ENCODE data around the gene BCAP29. TPM values are rescaled to one million over a fixed set of nuclear protein-coding genes. Genes with fewer than 3 reads are reported as not detected.

Gene BCAP29
- total and polyA plus RNA-seq, 5 donors from 2014 or later, result 15.5 to 47.4 (median 32.6) TPM

GRCh38 chr7:107597582-107597916 is 17.5 kb downstream of the BCAP29 start:
- no peak overlapping the region for H3K27ac Mint-ChIP-seq
- H3K4me3 Mint-ChIP-seq, result no peak overlapping the region
- peaks cover 0 to 4% (median 0%) of the 10 kb centered on the region in 4 donors for H3K4me1 Mint-ChIP-seq
- H3K9me3 Mint-ChIP-seq, result no peaks in the 10 kb centered on the region
- no peak for DNase-seq
- Histone ChIP-seq H3K4me3 (ENCODE audit: low read depth, low read length) (no peak overlapping the region), H3K9me3 (ENCODE audit: control insufficient read depth in 2 of 2, low read length in 2 of 2) (no peaks in the 10 kb centered on the region), H3K36me3 (ENCODE audit: control insufficient read depth, insufficient read depth, low read length) (peaks cover 32% of the 10 kb centered on the region), H3K27ac (ENCODE audit: insufficient read depth, low read length, poor library complexity, severe bottlenecking) (no peak overlapping the region), H3K27me3 (ENCODE audit: control insufficient read depth, insufficient read depth, low read length) (no peaks in the 10 kb centered on the region), H3K4me1 (ENCODE audit: control insufficient read depth, insufficient read depth, low read length, poor library complexity, severe bottlenecking) (no peaks in the 10 kb centered on the region)
- H3K27me3 Mint-ChIP-seq, result no peaks in the 10 kb centered on the region
- ATAC-seq (ENCODE audit: low read depth in 2 of 2), result no peak
- peaks cover 37% of the 10 kb centered on the region for H3K36me3 Mint-ChIP-seq

- Mint-ChIP-seq H3K27ac (no peak overlapping the region), H3K36me3 (peaks cover 37% of the 10 kb centered on the region), H3K27me3 (no peaks in the 10 kb centered on the region), H3K9me3 (no peaks in the 10 kb centered on the region), H3K4me1 (peaks cover 0 to 4% (median 0%) of the 10 kb centered on the region in 4 donors), H3K4me3 (no peak overlapping the region)
- no peaks in the 10 kb centered on the region for H3K9me3 ChIP-seq (ENCODE audit: control insufficient read depth in 2 of 2, low read length in 2 of 2)
- H3K27me3 ChIP-seq (ENCODE audit: control insufficient read depth, insufficient read depth, low read length), result no peaks in the 10 kb centered on the region
- H3K4me3 ChIP-seq (ENCODE audit: low read depth, low read length), result no peak overlapping the region
- no peak overlapping the region for H3K27ac ChIP-seq (ENCODE audit: insufficient read depth, low read length, poor library complexity, severe bottlenecking)
- peaks cover 32% of the 10 kb centered on the region for H3K36me3 ChIP-seq (ENCODE audit: control insufficient read depth, insufficient read depth, low read length)
- DNase-seq (no peak), ATAC-seq (ENCODE audit: low read depth in 2 of 2) (no peak)
- no peaks in the 10 kb centered on the region for H3K4me1 ChIP-seq (ENCODE audit: control insufficient read depth, insufficient read depth, low read length, poor library complexity, severe bottlenecking)
Observed at GRCh38 chr7:107597953-107598352, 17.9 kb downstream of the BCAP29 start.

- Mint-ChIP-seq H3K4me1 (peaks cover 0 to 4% (median 0%) of the 10 kb centered on the region in 4 donors), H3K27me3 (no peaks in the 10 kb centered on the region), H3K9me3 (no peaks in the 10 kb centered on the region), H3K4me3 (no peak overlapping the region), H3K36me3 (peaks cover 33% of the 10 kb centered on the region), H3K27ac (no peak overlapping the region)
- H3K27ac ChIP-seq (ENCODE audit: insufficient read depth, low read length, poor library complexity, severe bottlenecking), result no peak overlapping the region
- no peaks in the 10 kb centered on the region for H3K9me3 ChIP-seq (ENCODE audit: control insufficient read depth in 2 of 2, low read length in 2 of 2)
- ATAC-seq (ENCODE audit: low read depth in 2 of 2) (no peak), DNase-seq (no peak)
- no peak overlapping the region for H3K4me3 ChIP-seq (ENCODE audit: low read depth, low read length)
- H3K4me1 ChIP-seq (ENCODE audit: control insufficient read depth, insufficient read depth, low read length, poor library complexity, severe bottlenecking), result no peaks in the 10 kb centered on the region
- H3K36me3 ChIP-seq (ENCODE audit: control insufficient read depth, insufficient read depth, low read length), result peaks cover 28% of the 10 kb centered on the region
- H3K27me3 ChIP-seq (ENCODE audit: control insufficient read depth, insufficient read depth, low read length), result no peaks in the 10 kb centered on the region
Observed at GRCh38 chr7:107599262-107599661, 19.2 kb downstream of the BCAP29 start.

GRCh38 chr7:107600816-107601215 is 20.8 kb downstream of the BCAP29 start:
- Histone ChIP-seq H3K4me1 (ENCODE audit: control insufficient read depth, insufficient read depth, low read length, poor library complexity, severe bottlenecking) (no peaks in the 10 kb centered on the region), H3K27me3 (ENCODE audit: control insufficient read depth, insufficient read depth, low read length) (no peaks in the 10 kb centered on the region), H3K9me3 (ENCODE audit: control insufficient read depth in 2 of 2, low read length in 2 of 2) (no peaks in the 10 kb centered on the region), H3K36me3 (ENCODE audit: control insufficient read depth, insufficient read depth, low read length) (peaks cover 21% of the 10 kb centered on the region), H3K27ac (ENCODE audit: insufficient read depth, low read length, poor library complexity, severe bottlenecking) (no peak overlapping the region), H3K4me3 (ENCODE audit: low read depth, low read length) (no peak overlapping the region)
- no peaks in the 10 kb centered on the region for H3K27me3 Mint-ChIP-seq
- DNase-seq (no peak), ATAC-seq (ENCODE audit: low read depth in 2 of 2) (no peak)
- peaks cover 0 to 4% (median 0%) of the 10 kb centered on the region in 4 donors for H3K4me1 Mint-ChIP-seq
- H3K9me3 Mint-ChIP-seq, result no peaks in the 10 kb centered on the region
- no peak overlapping the region for H3K27ac Mint-ChIP-seq
- peaks cover 22% of the 10 kb centered on the region for H3K36me3 Mint-ChIP-seq
- no peak overlapping the region for H3K4me3 Mint-ChIP-seq

- H3K4me3 Mint-ChIP-seq, result no peak overlapping the region
- peaks cover 29% of the 10 kb centered on the region for H3K36me3 Mint-ChIP-seq
- H3K27me3 ChIP-seq (ENCODE audit: control insufficient read depth, insufficient read depth, low read length), result no peaks in the 10 kb centered on the region
- H3K36me3 ChIP-seq (ENCODE audit: control insufficient read depth, insufficient read depth, low read length), result peaks cover 13% of the 10 kb centered on the region
- no peak for DNase-seq
- no peak overlapping the region for H3K27ac ChIP-seq (ENCODE audit: insufficient read depth, low read length, poor library complexity, severe bottlenecking)
- H3K27me3 Mint-ChIP-seq, result no peaks in the 10 kb centered on the region
- H3K27ac Mint-ChIP-seq, result no peak overlapping the region
- ATAC-seq (ENCODE audit: low read depth in 2 of 2), result no peak
- no peaks in the 10 kb centered on the region for H3K9me3 ChIP-seq (ENCODE audit: control insufficient read depth in 2 of 2, low read length in 2 of 2)
- no peak overlapping the region for H3K4me3 ChIP-seq (ENCODE audit: low read depth, low read length)
- H3K4me1 ChIP-seq (ENCODE audit: control insufficient read depth, insufficient read depth, low read length, poor library complexity, severe bottlenecking), result no peaks in the 10 kb centered on the region
- no peaks in the 10 kb centered on the region for H3K9me3 Mint-ChIP-seq
- no peaks in the 10 kb centered on the region for H3K4me1 Mint-ChIP-seq
Observed at GRCh38 chr7:107605218-107605815, 25.3 kb downstream of the BCAP29 start.

GRCh38 chr7:107606303-107606702 is 26.3 kb downstream of the BCAP29 start:
- DNase-seq, result no peak
- H3K36me3 ChIP-seq (ENCODE audit: control insufficient read depth, insufficient read depth, low read length), result peaks cover 5% of the 10 kb centered on the region
- Mint-ChIP-seq H3K9me3 (no peaks in the 10 kb centered on the region), H3K4me1 (no peaks in the 10 kb centered on the region), H3K27me3 (no peaks in the 10 kb centered on the region), H3K36me3 (peaks cover 21% of the 10 kb centered on the region), H3K4me3 (no peak overlapping the region), H3K27ac (no peak overlapping the region)
- H3K4me3 ChIP-seq (ENCODE audit: low read depth, low read length), result no peak overlapping the region
- H3K4me1 ChIP-seq (ENCODE audit: control insufficient read depth, insufficient read depth, low read length, poor library complexity, severe bottlenecking), result no peaks in the 10 kb centered on the region
- H3K27ac ChIP-seq (ENCODE audit: insufficient read depth, low read length, poor library complexity, severe bottlenecking), result no peak overlapping the region
- no peak for ATAC-seq (ENCODE audit: low read depth in 2 of 2)
- H3K9me3 ChIP-seq (ENCODE audit: control insufficient read depth in 2 of 2, low read length in 2 of 2), result no peaks in the 10 kb centered on the region
- H3K27me3 ChIP-seq (ENCODE audit: control insufficient read depth, insufficient read depth, low read length), result no peaks in the 10 kb centered on the region

GRCh38 chr7:107609811-107610261 is 29.8 kb downstream of the BCAP29 start:
- H3K36me3 Mint-ChIP-seq, result peaks cover 37% of the 10 kb centered on the region
- no peaks in the 10 kb centered on the region for H3K4me1 ChIP-seq (ENCODE audit: control insufficient read depth, insufficient read depth, low read length, poor library complexity, severe bottlenecking)
- peaks cover 14% of the 10 kb centered on the region for H3K36me3 ChIP-seq (ENCODE audit: control insufficient read depth, insufficient read depth, low read length)
- H3K27me3 ChIP-seq (ENCODE audit: control insufficient read depth, insufficient read depth, low read length), result no peaks in the 10 kb centered on the region
- H3K4me3 ChIP-seq (ENCODE audit: low read depth, low read length), result no peak overlapping the region
- H3K4me1 Mint-ChIP-seq, result peaks cover 0 to under 1% (median 0%) of the 10 kb centered on the region in 4 donors
- H3K9me3 Mint-ChIP-seq, result no peaks in the 10 kb centered on the region
- no peak overlapping the region for H3K27ac ChIP-seq (ENCODE audit: insufficient read depth, low read length, poor library complexity, severe bottlenecking)
- ATAC-seq (ENCODE audit: low read depth in 2 of 2), result no peak
- no peaks in the 10 kb centered on the region for H3K27me3 Mint-ChIP-seq
- no peak overlapping the region for H3K27ac Mint-ChIP-seq
- no peaks in the 10 kb centered on the region for H3K9me3 ChIP-seq (ENCODE audit: control insufficient read depth in 2 of 2, low read length in 2 of 2)
- no peak for DNase-seq
- no peak overlapping the region for H3K4me3 Mint-ChIP-seq

GRCh38 chr7:107610323-107610722 is 30.3 kb downstream of the BCAP29 start:
- Mint-ChIP-seq H3K4me3 (no peak overlapping the region), H3K36me3 (peaks cover 40% of the 10 kb centered on the region), H3K4me1 (peaks cover 0 to 1% (median 0%) of the 10 kb centered on the region in 4 donors), H3K27me3 (no peaks in the 10 kb centered on the region), H3K27ac (no peak overlapping the region), H3K9me3 (no peaks in the 10 kb centered on the region)
- Histone ChIP-seq H3K27ac (ENCODE audit: insufficient read depth, low read length, poor library complexity, severe bottlenecking) (no peak overlapping the region), H3K36me3 (ENCODE audit: control insufficient read depth, insufficient read depth, low read length) (peaks cover 13% of the 10 kb centered on the region), H3K27me3 (ENCODE audit: control insufficient read depth, insufficient read depth, low read length) (no peaks in the 10 kb centered on the region), H3K4me3 (ENCODE audit: low read depth, low read length) (no peak overlapping the region), H3K4me1 (ENCODE audit: control insufficient read depth, insufficient read depth, low read length, poor library complexity, severe bottlenecking) (no peaks in the 10 kb centered on the region), H3K9me3 (ENCODE audit: control insufficient read depth in 2 of 2, low read length in 2 of 2) (no peaks in the 10 kb centered on the region)
- DNase-seq (no peak), ATAC-seq (ENCODE audit: low read depth in 2 of 2) (no peak)

Measured in CD4-positive, CD25-positive, alpha-beta regulatory T cell (primary cell).